Stimulated activated CD8-positive, alpha-beta memory T cell treated with anti-CD3 and anti-CD28 coated beads, Interleukin-15, amount 100 ng/mL, for 48 hours (primary cell): ENCODE data around the gene C19orf85.
A peak's percentile ranks its signal among the peaks of the same experiment; 100 is the strongest.
"Not testable (repeated sequence)": the region's sequence is repeated elsewhere in the genome, so short reads cannot be mapped to it uniquely, and the experiment has no call there.

Experiments used
- DNase-seq, 2 donors: peaks; one replicate each; pipeline ENCODE4 v3.0.0-alpha.2; 2020; ENCODE audit warnings: low read depth in 2 of 2

Gene C19orf85

DNA sequence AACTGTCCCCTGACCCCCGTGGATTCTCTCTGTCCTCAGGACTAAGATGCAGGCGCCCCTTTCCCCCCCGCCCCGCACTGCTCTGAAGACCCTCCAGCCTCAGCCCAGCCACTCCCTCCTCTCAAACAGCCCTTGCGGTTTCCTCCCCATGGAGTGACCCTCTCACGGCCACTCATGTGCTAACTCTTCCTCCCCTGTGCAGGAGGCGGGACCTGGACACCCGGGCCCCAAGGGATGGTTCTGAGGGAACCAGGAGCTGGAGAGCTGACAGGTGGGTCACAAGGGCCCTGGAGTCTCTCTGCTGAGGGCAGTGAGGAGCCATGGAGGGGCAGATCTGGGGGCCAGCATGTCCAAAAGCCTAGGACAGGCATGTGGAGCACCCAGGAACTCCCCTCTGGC lies 5.0 kb downstream of the C19orf85 start:
- DNase-seq, result no peak

DNA sequence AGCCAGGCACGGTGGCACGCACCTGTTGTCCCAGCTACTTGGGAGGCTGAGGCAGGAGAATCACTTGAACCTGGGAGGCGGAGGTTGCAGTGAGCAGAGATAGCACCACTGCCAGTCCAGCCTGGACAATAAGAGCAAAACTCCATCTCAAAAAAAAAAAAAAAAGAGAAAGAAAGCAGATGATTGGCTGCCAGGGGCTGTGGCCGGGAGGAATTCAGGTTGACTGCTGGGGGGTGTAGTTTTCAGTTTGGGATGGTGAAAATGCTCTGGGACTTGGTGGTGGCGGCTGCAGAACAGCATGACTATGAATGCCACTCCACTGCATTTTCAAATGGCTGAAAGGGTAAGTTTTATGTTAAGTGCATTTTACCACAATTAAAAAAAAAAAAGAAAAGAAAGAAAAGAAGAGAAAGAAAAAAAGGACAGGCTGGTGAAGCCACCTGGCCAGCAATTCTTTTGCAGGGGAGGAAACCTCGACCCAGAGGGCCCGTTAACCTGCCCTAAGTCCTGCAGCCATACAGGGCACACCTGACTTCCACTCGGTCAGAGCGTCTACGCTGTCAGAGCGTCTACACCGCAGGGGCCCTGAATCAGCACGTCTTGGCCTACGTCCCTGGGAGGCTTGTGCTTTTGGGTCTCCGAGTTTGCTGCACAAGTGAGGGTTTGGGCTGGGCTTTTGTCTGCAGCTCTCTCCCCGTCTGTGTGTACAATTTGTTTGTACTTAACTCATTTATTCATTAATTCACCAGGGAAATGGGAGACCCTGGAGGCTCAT lies 6.7 kb downstream of the C19orf85 start:
- DNase-seq, result no peak

- no peak for DNase-seq
These were observed 8.2 kb downstream of the C19orf85 start for GRCh38 chr19:55456347-55456746.

DNA sequence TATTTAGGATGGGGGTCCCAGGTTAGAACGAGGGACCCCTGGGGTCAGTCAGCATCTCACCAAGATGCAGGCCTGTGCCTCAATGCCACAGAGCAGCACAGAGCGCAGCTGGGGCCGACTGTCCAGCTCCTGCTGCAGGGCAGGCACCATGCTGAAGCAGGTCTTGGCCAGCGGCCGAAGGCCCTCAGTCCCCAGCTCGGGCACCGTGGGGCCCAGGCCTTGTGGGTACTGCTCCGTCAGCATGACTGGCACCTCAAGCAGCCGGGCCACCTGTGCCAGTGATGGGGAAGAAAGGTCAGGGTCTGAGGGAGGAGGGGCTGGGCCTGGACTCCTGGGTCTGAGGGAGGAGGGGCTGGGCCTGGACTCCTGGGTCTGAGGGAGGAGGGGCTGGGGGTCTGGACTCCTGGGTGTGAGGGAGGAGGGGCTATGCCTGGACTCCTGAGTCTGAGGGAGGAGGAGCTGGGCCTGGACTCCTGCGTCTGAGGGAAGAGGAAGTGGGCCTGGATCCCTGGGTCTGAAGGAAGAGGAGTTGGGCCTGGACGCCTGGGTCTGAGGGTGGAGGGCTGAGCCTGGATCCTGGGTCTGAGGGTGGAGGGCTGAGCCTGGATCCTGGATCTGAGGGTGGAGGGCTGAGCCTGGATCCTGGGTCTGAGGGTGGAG lies 8.8 kb downstream of the C19orf85 start:
- DNase-seq, result no peak

- no peak for DNase-seq
These were observed 9.7 kb downstream of the C19orf85 start for GRCh38 chr19:55454787-55455243.

DNA sequence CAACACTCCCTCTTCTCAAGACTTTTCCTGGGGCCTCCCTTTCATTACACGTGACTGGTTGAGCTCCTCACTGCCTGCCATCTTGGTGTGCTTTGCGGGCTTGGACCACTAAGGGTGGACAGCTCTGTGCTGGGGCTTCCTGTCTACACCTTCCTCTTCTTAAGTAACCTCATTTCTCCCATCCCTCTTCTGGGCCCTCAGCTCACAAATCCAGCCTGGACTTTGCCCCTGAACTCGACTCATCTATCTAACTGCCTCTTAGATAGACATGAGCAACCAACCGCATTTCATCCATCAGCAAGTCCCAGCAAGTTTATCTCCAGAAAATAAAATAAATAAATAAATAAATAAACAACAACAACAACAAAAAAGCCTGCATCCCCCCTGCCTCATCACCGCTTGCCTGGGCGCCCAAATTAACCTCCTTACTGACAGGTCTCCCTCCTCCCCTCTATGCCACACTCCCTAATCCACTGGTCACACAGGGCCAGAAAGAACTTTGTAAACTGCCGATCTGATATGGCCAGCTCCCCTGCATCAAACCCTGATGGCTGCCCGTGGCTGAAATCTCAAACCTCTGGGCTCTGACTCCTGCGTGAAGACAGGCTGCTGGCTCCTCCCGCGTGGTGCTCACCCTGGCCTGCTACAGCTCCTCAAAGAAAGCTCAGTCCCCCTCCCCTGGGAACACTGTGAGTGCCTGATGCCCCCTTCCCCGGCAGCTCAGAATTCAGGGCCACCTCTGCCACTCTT lies 10.9 kb downstream of the C19orf85 start:
- no peak for DNase-seq

GRCh38 chr19:55452749-55453346 lies 11.7 kb downstream of the C19orf85 start:
- DNase-seq, result peak in 1 of 2 donors; percentile 30

- no peak for DNase-seq
These were observed 12.4 kb downstream of the C19orf85 start for GRCh38 chr19:55451965-55452748.

GRCh38 chr19:55451163-55451964 lies 13.2 kb downstream of the C19orf85 start:
- no peak for DNase-seq

DNA sequence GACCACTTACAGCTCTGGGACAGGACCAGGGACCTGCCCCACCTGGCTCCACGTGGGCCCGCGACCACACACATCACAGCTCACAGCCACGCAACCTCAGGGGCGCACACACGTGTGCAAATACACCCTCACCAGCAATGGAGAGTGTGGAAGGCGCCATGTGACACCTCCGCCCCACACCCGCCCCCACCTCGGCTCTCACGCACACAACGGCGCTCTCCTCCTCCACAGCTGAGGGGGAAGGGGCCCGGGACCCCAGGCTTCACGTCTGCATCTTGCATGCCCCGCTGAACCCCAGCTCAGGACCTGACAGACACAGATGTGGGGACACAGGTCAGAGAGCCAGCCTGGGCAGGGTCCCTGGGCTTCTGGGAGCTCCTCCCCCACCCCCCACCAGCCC lies 15.1 kb downstream of the C19orf85 start:
- DNase-seq, result no peak

DNA sequence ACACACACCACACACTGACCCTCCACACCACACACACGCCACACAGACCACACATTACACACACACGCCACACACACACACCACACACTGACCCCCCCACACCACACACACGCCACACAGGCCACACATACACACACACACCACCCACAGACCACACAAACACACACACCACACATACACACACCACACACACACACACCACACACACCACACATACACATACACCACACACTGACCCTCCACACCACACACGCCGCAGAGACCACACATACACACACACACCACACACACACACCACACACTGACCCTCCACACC lies 16.4 kb downstream of the C19orf85 start:
- not testable (repeated sequence) for DNase-seq

DNA sequence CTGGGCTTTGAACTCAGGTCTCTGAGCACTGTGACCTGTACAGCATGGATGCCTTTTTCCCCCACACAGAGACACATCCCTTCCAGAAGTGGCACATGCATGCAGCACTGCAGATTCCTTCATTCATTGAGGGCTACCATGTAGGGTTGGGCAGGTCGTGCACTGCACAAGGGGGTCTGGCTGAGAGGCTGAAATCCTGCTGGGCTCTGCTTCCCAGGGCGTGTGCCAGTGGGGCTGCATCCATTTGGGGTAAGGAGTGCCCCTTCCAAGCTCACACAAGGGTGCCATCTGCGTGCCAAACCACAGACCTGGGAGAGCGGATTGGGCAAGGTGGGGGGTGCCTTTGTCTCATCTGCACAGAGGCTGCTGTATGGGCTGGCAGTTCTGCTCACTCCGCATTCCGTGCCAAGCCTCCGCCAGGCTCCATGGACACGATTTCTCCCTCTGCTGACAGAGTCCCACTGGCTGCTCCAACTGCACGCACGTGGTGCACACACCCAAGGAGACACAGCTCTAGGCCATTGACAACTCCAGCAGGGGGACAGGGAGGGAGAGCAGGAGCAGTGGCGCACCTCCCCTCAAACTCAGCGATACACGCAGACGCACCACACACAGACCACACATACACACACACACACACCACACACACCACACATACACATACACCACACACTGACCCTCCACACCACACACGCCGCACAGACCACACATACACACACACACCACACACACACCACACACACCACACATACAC lies 17.0 kb downstream of the C19orf85 start:
- no peak for DNase-seq

- DNase-seq, result no peak
These were observed 18.5 kb downstream of the C19orf85 start for GRCh38 chr19:55446060-55446459.

DNA sequence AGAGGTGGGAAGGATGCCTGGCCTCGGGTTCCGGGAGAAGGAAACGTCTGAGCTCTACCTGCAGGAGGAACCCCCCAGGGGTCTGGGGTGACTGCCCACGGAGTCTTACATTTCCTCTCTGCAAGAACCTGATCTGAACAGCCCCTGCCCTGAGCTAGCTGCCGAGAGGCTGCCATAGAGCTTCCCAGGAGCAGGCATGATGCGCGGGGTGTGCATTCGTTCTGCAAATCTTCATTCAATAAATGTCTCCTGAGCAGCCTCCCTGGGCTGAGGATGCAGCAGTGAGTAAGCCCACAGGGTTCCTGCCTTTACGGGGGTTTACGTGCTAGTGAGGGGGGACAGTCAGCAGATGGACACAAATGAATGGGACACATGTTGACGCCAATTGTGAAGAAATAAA lies 19.9 kb downstream of the C19orf85 start:
- no peak for DNase-seq

GRCh38 chr19:55443824-55444480 lies 20.6 kb downstream of the C19orf85 start:
- DNase-seq, result no peak

DNA sequence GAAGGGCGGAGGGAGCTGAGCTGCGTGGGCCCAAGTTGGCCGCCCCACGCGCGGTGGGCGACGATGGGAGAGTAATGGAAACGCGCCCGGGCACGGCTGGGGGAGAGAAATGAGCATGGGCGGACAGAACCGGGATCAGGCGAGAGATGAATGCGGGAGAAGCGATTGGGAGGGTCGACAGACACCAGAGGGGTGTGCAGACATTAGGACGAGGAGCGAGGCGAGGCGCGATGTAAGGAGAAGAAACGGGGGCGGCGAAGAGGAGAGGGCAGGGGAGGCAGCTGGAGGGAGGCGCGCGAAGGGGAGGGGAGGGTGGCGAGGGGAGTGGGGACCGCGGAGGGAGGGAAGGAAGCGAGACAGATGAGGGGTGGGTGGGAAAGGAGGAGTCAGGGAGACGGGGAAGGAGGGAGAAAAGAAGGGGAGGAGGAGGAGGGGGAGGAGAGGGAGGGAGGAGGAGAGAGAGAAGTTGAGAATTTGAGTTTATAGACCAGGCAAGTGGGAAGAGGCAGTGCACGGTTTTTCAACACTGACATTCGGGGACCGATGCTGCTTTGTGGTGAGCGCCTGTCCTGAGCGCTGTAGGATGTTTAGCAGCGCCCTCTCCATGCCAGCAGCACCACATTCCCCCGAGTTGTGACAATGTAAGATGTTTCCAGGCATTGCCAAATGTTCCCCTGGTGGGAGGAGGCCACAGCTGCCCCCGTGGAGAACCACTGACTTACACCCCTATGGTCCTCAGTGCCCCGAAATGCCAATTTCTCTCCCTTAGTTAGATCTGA lies 21.3 kb downstream of the C19orf85 start, which contains the start of gene SHISA7:
SHISA7 (minus strand) TSS at position 256 of the 779 bp plus-strand sequence. CDS start 437 bp downstream, outside the sequence.
- no peak for DNase-seq

DNA sequence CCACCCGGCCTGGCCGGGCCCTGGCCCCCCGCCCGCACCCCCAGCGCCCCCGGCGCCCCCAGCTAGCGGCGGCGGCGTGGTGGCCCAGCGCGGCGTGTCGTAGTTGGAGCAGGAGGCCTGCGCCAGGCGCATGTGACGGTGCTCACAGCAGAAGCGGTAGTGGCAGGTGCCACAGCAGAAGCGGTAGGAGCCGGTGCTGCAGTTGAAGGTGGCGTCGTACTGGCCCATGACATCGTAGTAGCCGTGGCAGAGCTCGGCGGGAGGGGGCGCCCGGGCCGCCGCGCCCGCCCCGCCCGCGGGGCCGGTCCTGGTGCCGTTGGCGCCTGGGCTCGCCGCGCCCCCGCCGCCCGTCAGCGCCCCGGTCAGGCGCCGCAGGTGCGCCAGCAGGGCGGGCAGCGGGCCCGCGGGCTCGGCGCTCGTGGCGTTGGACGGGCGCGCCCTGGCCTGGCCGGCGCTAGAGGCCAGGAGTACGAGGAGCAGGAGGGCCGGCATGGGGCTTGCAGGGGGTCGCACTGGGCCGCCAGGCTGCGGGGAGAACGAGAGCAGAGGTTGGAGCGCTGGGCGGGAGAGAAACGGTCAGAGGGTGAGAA lies 22.1 kb downstream of the C19orf85 start:
- DNase-seq, result no peak

- DNase-seq, result no peak
These were observed 22.7 kb downstream of the C19orf85 start for GRCh38 chr19:55441692-55442321.
